HG03103 (cell line): Measurements from ENCODE around the gene ADM.

Source experiments
- ATAC-seq: cut with Tn5 transposase; IDR thresholded peaks from one replicate; pipeline ENCODE4 v1.9.1; 2021; ENCODE audit warnings: low read depth; ENCODE audit not compliant: unreplicated experiment

Gene ADM

GRCh38 chr11:10308201-10308954 is 3.5 kb downstream of the ADM start:
- no peak for ATAC-seq

GRCh38 chr11:10309163-10310093 is 4.6 kb downstream of the ADM start:
- no peak for ATAC-seq

GRCh38 chr11:10310301-10310841 is 5.5 kb downstream of the ADM start:
- no peak for ATAC-seq

- no peak for ATAC-seq
Measured at GRCh38 chr11:10311802-10312201, 6.9 kb downstream of the ADM start.

- peak; percentile 58 for ATAC-seq
Measured at GRCh38 chr11:10314199-10315072, 9.6 kb downstream of the ADM start.

- ATAC-seq: no peak
Measured at GRCh38 chr11:10315083-10315482, 10.2 kb downstream of the ADM start.

GRCh38 chr11:10317151-10317755 is 12.4 kb downstream of the ADM start:
- ATAC-seq: peak; percentile 11

- peak; percentile 53 for ATAC-seq
Measured at GRCh38 chr11:10317776-10318526, 13.1 kb downstream of the ADM start.

GRCh38 chr11:10318527-10318802 is 13.6 kb downstream of the ADM start:
- ATAC-seq: no peak

- no peak for ATAC-seq
Measured at GRCh38 chr11:10319702-10320558, 15.1 kb downstream of the ADM start.

- no peak for ATAC-seq
Measured at GRCh38 chr11:10320736-10321465, 16.0 kb downstream of the ADM start.

GRCh38 chr11:10322401-10322800 is 17.5 kb downstream of the ADM start:
- ATAC-seq: no peak

GRCh38 chr11:10322830-10323792 is 18.2 kb downstream of the ADM start:
- ATAC-seq: no peak

GRCh38 chr11:10323793-10324170 is 18.9 kb downstream of the ADM start:
- ATAC-seq: no peak

- ATAC-seq: no peak
Measured at GRCh38 chr11:10324474-10324873, 19.6 kb downstream of the ADM start.

- no peak for ATAC-seq
Measured at GRCh38 chr11:10325277-10326011, 20.6 kb downstream of the ADM start.
